Measurements from ENCODE around the gene CPSF6.

Gene CPSF6

GRCh38 chr12:69214169-69214568 lies 25.2 kb upstream of the CPSF6 start:
- no peak for DNase-seq (ENCODE audit: extremely low read depth, low read depth)
- TF ChIP-seq, protein P1, sequence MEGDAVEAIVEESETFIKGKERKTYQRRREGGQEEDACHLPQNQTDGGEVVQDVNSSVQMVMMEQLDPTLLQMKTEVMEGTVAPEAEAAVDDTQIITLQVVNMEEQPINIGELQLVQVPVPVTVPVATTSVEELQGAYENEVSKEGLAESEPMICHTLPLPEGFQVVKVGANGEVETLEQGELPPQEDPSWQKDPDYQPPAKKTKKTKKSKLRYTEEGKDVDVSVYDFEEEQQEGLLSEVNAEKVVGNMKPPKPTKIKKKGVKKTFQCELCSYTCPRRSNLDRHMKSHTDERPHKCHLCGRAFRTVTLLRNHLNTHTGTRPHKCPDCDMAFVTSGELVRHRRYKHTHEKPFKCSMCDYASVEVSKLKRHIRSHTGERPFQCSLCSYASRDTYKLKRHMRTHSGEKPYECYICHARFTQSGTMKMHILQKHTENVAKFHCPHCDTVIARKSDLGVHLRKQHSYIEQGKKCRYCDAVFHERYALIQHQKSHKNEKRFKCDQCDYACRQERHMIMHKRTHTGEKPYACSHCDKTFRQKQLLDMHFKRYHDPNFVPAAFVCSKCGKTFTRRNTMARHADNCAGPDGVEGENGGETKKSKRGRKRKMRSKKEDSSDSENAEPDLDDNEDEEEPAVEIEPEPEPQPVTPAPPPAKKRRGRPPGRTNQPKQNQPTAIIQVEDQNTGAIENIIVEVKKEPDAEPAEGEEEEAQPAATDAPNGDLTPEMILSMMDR (IDR thresholded peaks at IDR 0.05; ENCODE audit: low read depth, low read length, missing control alignments): no peak
- H3K4me3 ChIP-seq (replicated peaks; ENCODE audit: low read depth, low read length): no peak overlapping the region

- no peak for DNase-seq (ENCODE audit: extremely low read depth, low read depth)
- no peak overlapping the region for H3K4me3 ChIP-seq (replicated peaks; ENCODE audit: low read depth, low read length)
- TF ChIP-seq, protein P1 (IDR thresholded peaks at IDR 0.05; ENCODE audit: low read depth, low read length, missing control alignments): no peak
Measured at GRCh38 chr12:69225251-69225910, 14.0 kb upstream of the CPSF6 start.

GRCh38 chr12:69231479-69231878 lies 7.9 kb upstream of the CPSF6 start:
- DNase-seq (ENCODE audit: extremely low read depth, low read depth): no peak
- H3K4me3 ChIP-seq (replicated peaks; ENCODE audit: low read depth, low read length): no peak overlapping the region
- TF ChIP-seq, protein P1 (IDR thresholded peaks at IDR 0.05; ENCODE audit: low read depth, low read length, missing control alignments): no peak

DNA sequence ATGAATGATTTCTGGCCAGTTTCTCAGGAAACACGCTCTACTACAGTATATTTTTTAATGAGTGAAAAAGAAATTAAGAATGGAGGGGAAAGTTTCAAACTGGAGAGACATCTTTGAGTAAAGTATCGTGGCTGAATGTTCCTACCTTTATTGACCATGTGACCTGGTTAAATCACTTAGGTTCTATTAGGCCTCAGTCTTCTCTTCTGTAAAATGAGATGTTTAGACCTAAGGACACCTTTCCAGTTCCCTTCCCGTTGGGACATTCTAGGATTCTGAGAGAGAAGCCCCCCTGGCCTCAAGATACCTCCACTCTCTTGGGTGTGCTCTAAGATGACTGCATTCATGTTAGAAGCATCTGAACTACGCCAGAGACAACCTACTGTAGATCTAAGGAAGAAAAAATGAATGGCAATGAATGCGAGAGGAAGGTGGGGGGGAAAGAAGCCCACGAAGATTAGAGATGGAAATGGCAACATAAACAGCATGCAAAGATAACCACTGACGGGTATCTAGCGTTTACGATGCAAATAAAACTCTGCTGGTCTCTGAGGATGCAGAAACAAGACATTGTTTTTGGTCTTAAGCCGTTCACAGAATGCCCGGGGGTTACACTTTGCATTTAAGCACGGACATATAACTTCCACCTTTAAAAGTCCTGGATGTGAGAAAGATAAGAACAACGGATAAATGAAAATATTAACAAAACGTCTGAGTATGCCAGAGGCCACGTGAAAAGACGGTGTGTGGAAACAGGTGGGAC lies 599 bp upstream of the CPSF6 start:
- TF ChIP-seq, protein P1 (IDR thresholded peaks at IDR 0.05; ENCODE audit: low read depth, low read length, missing control alignments): no peak
- peak overlapping the region; percentile 98 for H3K4me3 ChIP-seq (replicated peaks; ENCODE audit: low read depth, low read length)
- no peak for DNase-seq (ENCODE audit: extremely low read depth, low read depth)

DNA sequence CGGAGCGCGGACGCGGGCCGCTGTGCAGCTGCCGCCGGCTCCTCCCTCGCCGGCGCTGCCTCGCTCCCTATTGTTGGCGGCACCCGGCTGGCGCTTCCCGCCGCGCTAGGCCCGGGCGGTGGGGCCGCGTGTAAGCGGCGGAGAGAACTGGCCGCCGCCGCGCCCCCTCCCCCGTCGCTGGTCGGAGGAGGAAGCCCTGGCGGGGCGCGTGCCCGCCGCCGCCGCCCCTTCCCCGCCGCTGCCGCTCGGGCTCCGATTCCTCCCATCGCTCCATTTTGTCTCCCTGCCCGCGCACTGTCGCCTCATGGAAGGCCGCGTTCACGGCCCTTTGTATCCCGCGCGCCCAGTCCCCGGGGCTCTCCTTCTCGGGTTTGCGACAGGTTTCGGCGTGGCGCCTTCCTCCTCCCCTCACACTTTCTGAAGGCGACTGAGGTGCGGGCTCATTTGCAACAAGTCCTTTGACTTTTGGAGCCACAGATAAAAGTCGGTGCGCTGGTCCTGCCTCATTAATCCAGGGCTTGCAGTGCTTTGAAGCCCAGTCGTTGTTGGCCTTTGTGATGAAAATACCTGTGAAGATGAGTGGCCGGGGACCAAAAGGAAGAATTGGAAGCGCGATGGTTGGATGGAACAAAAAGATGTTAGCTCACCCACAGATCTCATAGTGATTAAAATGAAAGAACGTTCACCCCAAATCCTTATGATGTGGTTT lies 707 bp downstream of the CPSF6 start:
- TF ChIP-seq, protein P1 (IDR thresholded peaks at IDR 0.05; ENCODE audit: low read depth, low read length, missing control alignments): no peak
- DNase-seq (ENCODE audit: extremely low read depth, low read depth): no peak
- peak overlapping the region; percentile 98 for H3K4me3 ChIP-seq (replicated peaks; ENCODE audit: low read depth, low read length)

GRCh38 chr12:69240631-69240995 lies 1.2 kb downstream of the CPSF6 start:
- peak overlapping the region; percentile 98 for H3K4me3 ChIP-seq (replicated peaks; ENCODE audit: low read depth, low read length)
- no peak for DNase-seq (ENCODE audit: extremely low read depth, low read depth)
- TF ChIP-seq, protein P1 (IDR thresholded peaks at IDR 0.05; ENCODE audit: low read depth, low read length, missing control alignments): no peak
